HepG2 (cell line): ENCODE results near the gene FAF1. TPM values are rescaled to one million over a fixed set of nuclear protein-coding genes. Genes with fewer than 3 reads are reported as not detected.

Experiments used
- ATAC-seq: fragments of 200-7000 bp; cut with Tn5 transposase; 3 replicates; pipeline ENCODE4 v1.9.1; 2020; ENCODE audit warnings: mild to moderate bottlenecking, moderate library complexity
- BruUV-seq: library from RNA; stranded (reverse); fragments of 400-500 nt; replicated peaks from 2 replicates; lab custom pipeline; 2021; lab: Mats Ljungman, UMichigan
- CTCF ChIA-PET: fragments of 300-600 bp; formaldehyde crosslinking; extraction: SDS; loops from one replicate; lab custom pipeline; 2021; ENCODE audit warnings: low total read pairs, inconsistent platforms, low intra/inter-chr PET ratio; lab: Yijun Ruan, JAX
- POLR2A ChIA-PET: fragments of 350-600 bp; sonication (Branson Sonifier 250); formaldehyde crosslinking; loops from one replicate; lab custom pipeline; 2020; ENCODE audit warnings: antibody characterized with exemption, inconsistent platforms; lab: Yijun Ruan, JAX
- DNase-seq: peaks from one replicate; pipeline ENCODE4 v3.0.0-alpha.2; 2015; ENCODE audit warnings: low spot score
- FAIRE-seq: peaks from 3 replicates; lab custom pipeline; 2011; peaks lifted over from hg19 to GRCh38; lab: Jason Lieb, UNC
- H2AFZ ChIP-seq: one replicate; pipeline ENCODE4 v1.6.1; 2011; ENCODE audit warnings: low read length, inconsistent platforms
- H3K27ac ChIP-seq: fragments of 300-600 bp; 3 replicates; pipeline ENCODE4 v1.8.0; 2011; ENCODE audit warnings: mixed run types, mild to moderate bottlenecking, mixed read lengths, low read length, inconsistent platforms; ENCODE audit not compliant: insufficient read depth; ENCODE audit errors: extremely low read length
- H3K27me3 ChIP-seq, 2 experiments: fragments of 200-600 bp in 1 of 2; 2 replicates in 1 of 2; 3 replicates in 1 of 2; pipeline versions ENCODE4 v1.6.0 to v1.8.0; 2011; ENCODE audit warnings: low read length in 2 of 2, mild to moderate bottlenecking in 2 of 2, moderate library complexity in 2 of 2, inconsistent platforms in 1 of 2; ENCODE audit not compliant: insufficient read depth in 2 of 2, control insufficient read depth in 1 of 2
- H3K36me3 ChIP-seq, 2 experiments: fragments of 200-600 bp in 1 of 2; replicated peaks in 1 of 2; 2 replicates in 1 of 2; 3 replicates in 1 of 2; pipeline versions ENCODE4 v1.5.1 to v1.8.0; 2011; ENCODE audit warnings: low read length in 2 of 2, inconsistent platforms in 1 of 2; ENCODE audit not compliant: insufficient read depth in 2 of 2, control insufficient read depth in 1 of 2
- H3K4me1 ChIP-seq: 2 replicates; pipeline ENCODE4 v1.5.1; 2012; ENCODE audit warnings: low read length, inconsistent platforms; ENCODE audit not compliant: insufficient read depth
- H3K4me2 ChIP-seq: 2 replicates; pipeline ENCODE4 v1.6.0; 2011; ENCODE audit warnings: low read depth, low read length, inconsistent platforms
- H3K4me3 ChIP-seq, 3 experiments: fragments of 200-600 bp in 1 of 3; sonication (generic), shearing (Covaris generic) in 1 of 3; replicated peaks in 1 of 3; 2 replicates each; pipeline ENCODE4 v1.5.1; 2011 to 2016; ENCODE audit warnings: low read length in 3 of 3, inconsistent platforms in 2 of 3, low read depth in 2 of 3, mild to moderate bottlenecking in 2 of 3, control low read depth in 1 of 3, mixed read lengths in 1 of 3; ENCODE audit not compliant: insufficient read depth in 1 of 3
- H3K79me2 ChIP-seq: one replicate; pipeline ENCODE4 v1.6.1; 2011; ENCODE audit warnings: low read length, inconsistent platforms; ENCODE audit not compliant: insufficient read depth
- H3K9ac ChIP-seq: 2 replicates; pipeline ENCODE4 v1.6.0; 2011; ENCODE audit warnings: mild to moderate bottlenecking, low read depth, low read length, inconsistent platforms; ENCODE audit not compliant: insufficient read depth
- H3K9me3 ChIP-seq: 2 replicates; pipeline ENCODE4 v1.5.1; 2012; ENCODE audit warnings: mild to moderate bottlenecking, low read length
- H4K20me1 ChIP-seq: 2 replicates; pipeline ENCODE4 v1.6.0; 2011; ENCODE audit warnings: inconsistent platforms, mild to moderate bottlenecking, low read length, moderate library complexity; ENCODE audit not compliant: insufficient read depth
- ARHGAP35 ChIP-seq: sonication (generic); formaldehyde crosslinking; IDR thresholded peaks from 2 replicates; pipeline ENCODE4 v1.9.0; 2022; ENCODE audit warnings: mild to moderate bottlenecking, inconsistent platforms, moderate library complexity, missing genetic modification reagents, borderline replicate concordance
- DRAP1 ChIP-seq: IDR thresholded peaks from 2 replicates; pipeline ENCODE4 v1.6.1; 2016; ENCODE audit warnings: missing genetic modification reagents, missing compliant biosample characterization
- E2F5 ChIP-seq: sonication (generic); formaldehyde crosslinking; conservative IDR thresholded peaks from 2 replicates; pipeline ENCODE4 v1.4.0; 2020; ENCODE audit warnings: missing genetic modification reagents
- HIVEP1 ChIP-seq: sonication (generic); formaldehyde crosslinking; IDR thresholded peaks from 2 replicates; pipeline ENCODE4 v1.4.0; 2020; ENCODE audit warnings: mild to moderate bottlenecking, missing genetic modification reagents
- KLF9 ChIP-seq: IDR thresholded peaks from 2 replicates; pipeline ENCODE4 v1.6.1; 2016; ENCODE audit warnings: low read depth
- RBM39 ChIP-seq: fragments of 200-400 bp; formaldehyde crosslinking; IDR thresholded peaks from one replicate; pipeline ENCODE4 v1.6.1; 2018; ENCODE audit warnings: antibody characterized with exemption, mild to moderate bottlenecking, low read depth, low read length; ENCODE audit not compliant: poor library complexity, severe bottlenecking
- RFX1 ChIP-seq: fragments of 450-650 bp; IDR thresholded peaks from 2 replicates; pipeline ENCODE4 v1.6.1; 2017
- RFXAP ChIP-seq: sonication (generic); formaldehyde crosslinking; IDR thresholded peaks from 2 replicates; pipeline ENCODE4 v1.4.0; 2020; ENCODE audit warnings: missing genetic modification reagents, borderline replicate concordance
- TGIF2 ChIP-seq: IDR thresholded peaks from 2 replicates; pipeline ENCODE4 v1.6.1; 2016; ENCODE audit warnings: control low read depth, missing compliant biosample characterization
- ZNF407 ChIP-seq: sonication (generic); formaldehyde crosslinking; IDR thresholded peaks from one replicate; pipeline ENCODE4 v1.5.1; 2020; ENCODE audit warnings: mild to moderate bottlenecking, missing genetic modification reagents; ENCODE audit errors: not compliant biosample characterization
- ZSCAN5A ChIP-seq: sonication (generic); formaldehyde crosslinking; IDR thresholded peaks from 2 replicates; pipeline ENCODE4 v1.8.0; 2022; ENCODE audit warnings: mild to moderate bottlenecking, missing genetic modification reagents, borderline replicate concordance
- in situ Hi-C: cut with HindIII; loops from 2 replicates; pipeline ENCODE4 v1.10.0; 2017; ENCODE audit warnings: low pct_unique_long_range_greater_than_20kb; ENCODE audit not compliant: extremely low pct_ligation_motif_present
- intact Hi-C: fragments of 100-400 bp; cut with micrococcal nuclease; formaldehyde crosslinking; loops from one replicate; pipeline ENCODE4 v1.10.0; 2022; ENCODE audit not compliant: unreplicated experiment
- polyA plus RNA-seq, 8 experiments: library from polyadenylated mRNA; depleted of rRNA in 3 of 8; stranded (reverse) in 7 of 8; unstranded in 1 of 8; fragments of >200 nt; fragmentation: Illumina TruSeq in 4 of 8; extraction: Trizol in 4 of 8; gene quantifications; 2 replicates each; pipeline versions ENCODE4 v1.2.1 to v1.2.3, GENCODE V29; 2011 to 2016; ENCODE audit warnings: low read depth in 4 of 8, missing spikeins in 1 of 8, mixed read lengths in 1 of 8; ENCODE audit not compliant: insufficient read depth in 1 of 8
- total RNA-seq, 5 experiments: library from RNA; depleted of rRNA; stranded (reverse); fragments of >200 nt; fragmentation: Illumina TruSeq; extraction: Trizol; gene quantifications; 2 replicates each; pipeline ENCODE4 v1.2.3, GENCODE V29; 2016; ENCODE audit warnings: low read depth in 1 of 5

FAF1 gene
- total and polyA plus RNA-seq, 2 of the 13 experiments (the other 11 are each of a cell fraction or from before 2014, with no cell fraction given), result 19.4 to 63.3 TPM

- Histone ChIP-seq H3K4me1 (no peaks in the 10 kb centered on the region), H4K20me1 (no peaks in the 10 kb centered on the region), H3K36me3 (peaks cover 0 to 3% of the 10 kb centered on the region in 2 experiments; a peak in 1 of 5 replicates), H3K4me2 (no peak overlapping the region), H3K4me3 (no peak overlapping the region), H3K79me2 (no peaks in the 10 kb centered on the region), H3K27ac (no peak overlapping the region), H3K9me3 (no peaks in the 10 kb centered on the region), H2AFZ (no peak overlapping the region), H3K27me3 (no peaks in the 10 kb centered on the region), H3K9ac (no peak overlapping the region)
- no peak for FAIRE-seq
- ATAC-seq, result no peak
- intact Hi-C loops, result no loop called here
- TF ChIP-seq KLF9 (CRISPR knock-in tag) (no peak), E2F5 (no peak), ZSCAN5A (CRISPR knock-in tag) (no peak), TGIF2 (CRISPR knock-in tag) (no peak), ZNF407 (CRISPR knock-in tag) (no peak), RBM39 (no peak), RFX1 (no peak), RFXAP (CRISPR knock-in tag) (no peak), DRAP1 (CRISPR knock-in tag) (no peak), HIVEP1 (CRISPR knock-in tag) (no peak), ARHGAP35 (CRISPR knock-in tag) (no peak)
- in situ Hi-C loops, result no loop called here
- no TSS peak for BruUV-seq
- DNase-seq, result no peak
- ChIA-PET CTCF (no interaction called here), POLR2A (no interaction called here)
These were observed 468.9 kb downstream of the FAF1 start for GRCh38 chr1:50491142-50491541.
